ENCODE data around the gene PTCD3. TPM values are rescaled to one million over a fixed set of nuclear protein-coding genes. Genes with fewer than 3 reads are reported as not detected.

The PTCD3 gene
- total RNA-seq, 2 donors from 2014 or later: 184 to 191 TPM

- DNase-seq: no peak
- no peak overlapping the region for H3K4me3 ChIP-seq (ENCODE audit: low read length)
- 100% methylated on average over 1 of the region's 2 CpGs for WGBS, 2 experiments (ENCODE audit: insufficient coverage in 1 of 2, insufficient read length in 1 of 2)
- TF ChIP-seq CTCF (conservative IDR thresholded peaks at IDR 0.05): no peak
- Mint-ChIP-seq H3K36me3 (ENCODE audit: low read depth) (peaks cover 75% of the 10 kb centered on the region), H3K4me1 (no peaks in the 10 kb centered on the region), H3K27ac (no peak overlapping the region), H3K9me3 (peaks cover 7% of the 10 kb centered on the region), H3K27me3 (ENCODE audit: insufficient read depth) (no peaks in the 10 kb centered on the region), H3K4me3 (no peak overlapping the region)
- no peaks in the 10 kb centered on the region for H3K4me1 ChIP-seq (ENCODE audit: control insufficient read depth, insufficient read depth, low read length)
- H3K27me3 ChIP-seq (ENCODE audit: control insufficient read depth, insufficient read depth, low read length, poor library complexity, severe bottlenecking): no peaks in the 10 kb centered on the region
- peaks cover 94% of the 10 kb centered on the region for H3K36me3 ChIP-seq (ENCODE audit: control insufficient read depth, insufficient read depth, low read length)
- no peak overlapping the region for H3K27ac ChIP-seq (ENCODE audit: low read depth, low read length)
- no peak overlapping the region for H3K9ac ChIP-seq (ENCODE audit: extremely low read depth, low read length, poor library complexity, severe bottlenecking)
- no peaks in the 10 kb centered on the region for H3K9me3 ChIP-seq (ENCODE audit: control insufficient read depth, low read length)
These were observed 35.2 kb upstream of the PTCD3 start for GRCh38 chr2:86070868-86071267.

- Mint-ChIP-seq H3K27ac (peak overlapping the region; percentile 48), H3K4me1 (no peaks in the 10 kb centered on the region), H3K36me3 (ENCODE audit: low read depth) (peaks cover 80% of the 10 kb centered on the region), H3K4me3 (no peak overlapping the region), H3K9me3 (peaks cover 7% of the 10 kb centered on the region), H3K27me3 (ENCODE audit: insufficient read depth) (no peaks in the 10 kb centered on the region)
- Histone ChIP-seq H3K27ac (ENCODE audit: low read depth, low read length) (no peak overlapping the region), H3K36me3 (ENCODE audit: control insufficient read depth, insufficient read depth, low read length) (peaks cover 95% of the 10 kb centered on the region), H3K4me3 (ENCODE audit: low read length) (no peak overlapping the region), H3K27me3 (ENCODE audit: control insufficient read depth, insufficient read depth, low read length, poor library complexity, severe bottlenecking) (no peaks in the 10 kb centered on the region), H3K9ac (ENCODE audit: extremely low read depth, low read length, poor library complexity, severe bottlenecking) (no peak overlapping the region), H3K9me3 (ENCODE audit: control insufficient read depth, low read length) (no peaks in the 10 kb centered on the region), H3K4me1 (ENCODE audit: control insufficient read depth, insufficient read depth, low read length) (no peaks in the 10 kb centered on the region)
- no peak for TF ChIP-seq CTCF (conservative IDR thresholded peaks at IDR 0.05)
- WGBS, 2 experiments (ENCODE audit: insufficient coverage in 1 of 2, insufficient read length in 1 of 2): 96 to 97% methylated on average over 7 to 9 of the region's 9 CpGs
- no peak for DNase-seq
These were observed 33.7 kb upstream of the PTCD3 start for GRCh38 chr2:86072271-86072858.

- Histone ChIP-seq H3K4me3 (ENCODE audit: low read length) (no peak overlapping the region), H3K36me3 (ENCODE audit: control insufficient read depth, insufficient read depth, low read length) (peaks cover 97% of the 10 kb centered on the region), H3K27ac (ENCODE audit: low read depth, low read length) (no peak overlapping the region), H3K9me3 (ENCODE audit: control insufficient read depth, low read length) (no peaks in the 10 kb centered on the region), H3K27me3 (ENCODE audit: control insufficient read depth, insufficient read depth, low read length, poor library complexity, severe bottlenecking) (no peaks in the 10 kb centered on the region), H3K9ac (ENCODE audit: extremely low read depth, low read length, poor library complexity, severe bottlenecking) (no peak overlapping the region), H3K4me1 (ENCODE audit: control insufficient read depth, insufficient read depth, low read length) (no peaks in the 10 kb centered on the region)
- DNase-seq: no peak
- H3K36me3 Mint-ChIP-seq (ENCODE audit: low read depth): peaks cover 83% of the 10 kb centered on the region
- no peaks in the 10 kb centered on the region for H3K27me3 Mint-ChIP-seq (ENCODE audit: insufficient read depth)
- H3K4me3 Mint-ChIP-seq: no peak overlapping the region
- H3K4me1 Mint-ChIP-seq: no peaks in the 10 kb centered on the region
- 90 to 100% methylated on average over 1 of the region's 1 CpG for WGBS, 2 experiments (ENCODE audit: insufficient coverage in 1 of 2, insufficient read length in 1 of 2)
- no peak for TF ChIP-seq CTCF (conservative IDR thresholded peaks at IDR 0.05)
- peaks cover 7% of the 10 kb centered on the region for H3K9me3 Mint-ChIP-seq
- peak overlapping the region; percentile 66 for H3K27ac Mint-ChIP-seq
These were observed 32.8 kb upstream of the PTCD3 start for GRCh38 chr2:86073225-86073624.
